Measurements from ENCODE around the gene REXO1.

REXO1 gene

DNA sequence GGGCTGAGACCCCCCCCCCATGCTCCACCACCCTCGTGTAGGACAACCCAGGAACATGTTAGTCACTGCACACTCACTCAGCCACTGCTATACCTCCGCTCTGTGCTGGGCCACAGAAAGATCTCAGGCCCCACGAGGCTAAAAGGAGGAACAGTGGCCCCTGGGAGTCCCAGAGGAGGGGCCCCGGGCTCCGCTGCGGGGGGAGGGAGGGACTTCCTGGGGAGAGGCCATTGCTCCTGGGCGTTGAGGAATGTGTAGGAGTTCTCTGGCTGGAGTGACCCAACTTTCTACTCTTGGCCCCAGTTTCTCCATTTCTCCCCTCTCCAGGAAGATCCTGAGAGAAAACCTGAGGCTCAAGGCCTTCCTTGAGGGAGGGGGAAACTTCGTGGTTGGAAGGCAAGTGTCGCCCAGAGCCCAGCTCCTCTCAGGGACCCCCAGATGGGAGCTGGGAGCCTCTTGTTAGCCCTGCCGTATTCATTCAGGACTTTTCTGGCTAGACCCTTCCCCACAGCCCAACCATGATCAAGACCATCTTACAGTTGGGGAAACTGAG, 81.4 kb downstream of the REXO1 start:
- no peak for DNase-seq

DNA sequence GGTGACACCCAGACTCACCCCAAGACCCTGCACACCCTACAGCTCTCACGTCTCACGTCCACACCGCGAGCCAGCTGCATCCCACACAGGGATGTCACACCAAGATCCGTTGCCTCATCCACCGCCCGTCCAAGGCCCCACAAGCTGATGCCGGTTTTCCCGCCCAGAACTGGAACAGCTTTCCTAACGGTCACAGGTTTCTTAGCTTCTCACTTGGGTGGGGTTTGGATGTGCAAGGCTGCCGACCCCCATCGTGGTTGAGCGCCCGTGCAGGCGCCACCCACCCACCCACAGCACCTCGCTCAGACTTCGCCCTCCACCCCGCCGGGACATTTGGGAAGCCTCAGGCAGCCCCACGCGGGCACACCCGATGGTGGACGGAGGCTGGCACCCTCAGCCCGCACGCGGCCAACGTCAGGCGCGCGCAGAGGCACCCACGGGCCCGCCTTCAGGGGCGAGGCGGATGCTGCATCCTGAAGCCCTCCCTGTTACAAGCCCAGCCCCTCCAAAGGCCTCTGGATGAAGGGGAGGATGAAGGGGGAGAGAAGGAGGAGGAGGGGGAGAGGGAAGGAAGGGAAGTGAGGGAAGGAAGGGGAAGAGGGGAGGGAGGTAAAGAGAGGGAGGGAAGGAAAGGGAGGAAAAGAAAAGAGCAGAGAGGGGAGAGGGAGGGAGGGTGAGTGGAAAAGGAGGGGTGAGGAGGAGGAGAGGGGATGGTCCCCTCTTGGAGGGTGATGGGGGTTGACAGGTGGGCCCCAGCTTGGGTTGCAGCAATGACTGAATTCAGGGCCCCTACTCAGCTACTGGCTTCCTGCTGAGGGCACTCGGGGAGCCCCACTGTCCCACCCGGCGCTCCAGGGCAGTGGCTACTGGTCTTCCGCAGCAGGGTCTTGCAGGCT, 82.1 kb downstream of the REXO1 start:
- no peak for DNase-seq
